ENCODE data around the gene CEMIP.

CEMIP gene

GRCh38 chr15:80934761-80935221 is 155.6 kb downstream of the CEMIP start:
- DNase-seq, result no peak

GRCh38 chr15:80936288-80937078 is 157.3 kb downstream of the CEMIP start:
- no peak for DNase-seq

GRCh38 chr15:80937718-80938117 is 158.5 kb downstream of the CEMIP start:
- no peak for DNase-seq

GRCh38 chr15:80939216-80939615 is 160.0 kb downstream of the CEMIP start:
- no peak for DNase-seq

GRCh38 chr15:80940331-80940730 is 161.2 kb downstream of the CEMIP start:
- no peak for DNase-seq

- DNase-seq, result no peak
Measured at GRCh38 chr15:80940851-80941250, 161.7 kb downstream of the CEMIP start.

GRCh38 chr15:80942266-80942665 is 163.1 kb downstream of the CEMIP start:
- no peak for DNase-seq

- no peak for DNase-seq
Measured at GRCh38 chr15:80942746-80943565, 163.8 kb downstream of the CEMIP start.

GRCh38 chr15:80944818-80945217 is 165.6 kb downstream of the CEMIP start:
- no peak for DNase-seq

GRCh38 chr15:80945605-80946004 is 166.4 kb downstream of the CEMIP start:
- DNase-seq, result no peak

- DNase-seq, result no peak
Measured at GRCh38 chr15:80946576-80946975, 167.4 kb downstream of the CEMIP start.

GRCh38 chr15:80948651-80949292 is 169.6 kb downstream of the CEMIP start:
- no peak for DNase-seq

- DNase-seq, result no peak
Measured at GRCh38 chr15:80949756-80950155, 170.6 kb downstream of the CEMIP start.

GRCh38 chr15:80950291-80951078 is 171.3 kb downstream of the CEMIP start:
- DNase-seq, result no peak

GRCh38 chr15:80951941-80952340 is 172.8 kb downstream of the CEMIP start:
- no peak for DNase-seq

- DNase-seq, result no peak
Measured at GRCh38 chr15:80953001-80953952, 174.1 kb downstream of the CEMIP start.

GRCh38 chr15:80953953-80954778 is 175.0 kb downstream of the CEMIP start:
- no peak for DNase-seq

GRCh38 chr15:80955571-80956452 is 176.6 kb downstream of the CEMIP start:
- DNase-seq, result peak; percentile 45

- no peak for DNase-seq
Measured at GRCh38 chr15:80957556-80957955, 178.4 kb downstream of the CEMIP start.

All from stimulated activated CD4-positive, alpha-beta T cell treated with anti-CD3 and anti-CD28 coated beads, Interleukin-4, amount 100 ng/mL, for 1 hour (primary cell).